ENCODE measurements around the gene PITX2.

The PITX2 gene

DNA sequence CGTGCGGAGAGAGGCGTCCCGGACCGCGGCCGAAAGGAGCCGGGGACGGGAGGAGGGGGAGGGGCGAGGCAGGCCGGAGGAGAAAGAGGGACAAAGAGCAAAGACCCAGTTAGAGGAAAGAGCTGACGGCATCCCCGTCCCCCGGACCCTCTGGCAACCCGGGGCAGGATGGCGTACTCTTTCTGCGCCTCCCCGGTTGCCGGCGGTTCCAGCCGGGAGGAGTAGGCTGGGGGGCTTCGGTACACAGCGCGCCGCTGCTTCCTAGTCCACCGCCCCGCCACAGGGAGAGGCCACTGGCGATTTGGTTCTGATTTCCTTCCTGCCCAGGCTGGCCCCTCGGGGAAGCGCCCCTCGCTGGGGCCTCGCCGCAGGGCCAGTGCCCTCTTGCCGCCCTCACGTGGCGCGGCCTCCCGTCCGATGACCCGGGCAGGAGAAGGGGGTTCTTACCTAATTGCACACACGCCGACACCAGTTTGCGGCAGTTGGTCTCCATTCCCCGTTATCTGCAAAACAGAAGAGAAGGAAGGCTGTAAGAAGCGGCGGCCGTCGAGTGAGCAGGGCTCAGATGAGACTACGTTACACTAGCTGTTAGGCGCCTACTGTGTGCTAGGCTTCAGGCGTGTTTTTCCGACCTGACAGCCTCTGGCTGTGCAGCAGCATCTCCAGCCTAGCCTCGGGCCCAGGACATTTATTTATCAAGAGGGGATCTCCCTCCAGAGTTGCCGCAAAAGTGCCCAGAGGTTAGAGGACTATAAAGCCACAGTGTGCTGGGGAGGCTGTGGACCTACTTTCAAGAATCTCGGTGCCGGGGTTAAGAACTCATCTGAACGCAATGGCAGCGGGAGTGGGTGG lies 9.9 kb upstream of the PITX2 start:
- no peak for DNase-seq (ENCODE audit: low read depth)
- no peak overlapping the region for H3K4me3 ChIP-seq (replicated peaks; ENCODE audit: low read depth, low read length)
- TF ChIP-seq, protein P1, sequence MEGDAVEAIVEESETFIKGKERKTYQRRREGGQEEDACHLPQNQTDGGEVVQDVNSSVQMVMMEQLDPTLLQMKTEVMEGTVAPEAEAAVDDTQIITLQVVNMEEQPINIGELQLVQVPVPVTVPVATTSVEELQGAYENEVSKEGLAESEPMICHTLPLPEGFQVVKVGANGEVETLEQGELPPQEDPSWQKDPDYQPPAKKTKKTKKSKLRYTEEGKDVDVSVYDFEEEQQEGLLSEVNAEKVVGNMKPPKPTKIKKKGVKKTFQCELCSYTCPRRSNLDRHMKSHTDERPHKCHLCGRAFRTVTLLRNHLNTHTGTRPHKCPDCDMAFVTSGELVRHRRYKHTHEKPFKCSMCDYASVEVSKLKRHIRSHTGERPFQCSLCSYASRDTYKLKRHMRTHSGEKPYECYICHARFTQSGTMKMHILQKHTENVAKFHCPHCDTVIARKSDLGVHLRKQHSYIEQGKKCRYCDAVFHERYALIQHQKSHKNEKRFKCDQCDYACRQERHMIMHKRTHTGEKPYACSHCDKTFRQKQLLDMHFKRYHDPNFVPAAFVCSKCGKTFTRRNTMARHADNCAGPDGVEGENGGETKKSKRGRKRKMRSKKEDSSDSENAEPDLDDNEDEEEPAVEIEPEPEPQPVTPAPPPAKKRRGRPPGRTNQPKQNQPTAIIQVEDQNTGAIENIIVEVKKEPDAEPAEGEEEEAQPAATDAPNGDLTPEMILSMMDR (IDR thresholded peaks at IDR 0.05; ENCODE audit: low read length, missing control alignments) = no peak

DNA sequence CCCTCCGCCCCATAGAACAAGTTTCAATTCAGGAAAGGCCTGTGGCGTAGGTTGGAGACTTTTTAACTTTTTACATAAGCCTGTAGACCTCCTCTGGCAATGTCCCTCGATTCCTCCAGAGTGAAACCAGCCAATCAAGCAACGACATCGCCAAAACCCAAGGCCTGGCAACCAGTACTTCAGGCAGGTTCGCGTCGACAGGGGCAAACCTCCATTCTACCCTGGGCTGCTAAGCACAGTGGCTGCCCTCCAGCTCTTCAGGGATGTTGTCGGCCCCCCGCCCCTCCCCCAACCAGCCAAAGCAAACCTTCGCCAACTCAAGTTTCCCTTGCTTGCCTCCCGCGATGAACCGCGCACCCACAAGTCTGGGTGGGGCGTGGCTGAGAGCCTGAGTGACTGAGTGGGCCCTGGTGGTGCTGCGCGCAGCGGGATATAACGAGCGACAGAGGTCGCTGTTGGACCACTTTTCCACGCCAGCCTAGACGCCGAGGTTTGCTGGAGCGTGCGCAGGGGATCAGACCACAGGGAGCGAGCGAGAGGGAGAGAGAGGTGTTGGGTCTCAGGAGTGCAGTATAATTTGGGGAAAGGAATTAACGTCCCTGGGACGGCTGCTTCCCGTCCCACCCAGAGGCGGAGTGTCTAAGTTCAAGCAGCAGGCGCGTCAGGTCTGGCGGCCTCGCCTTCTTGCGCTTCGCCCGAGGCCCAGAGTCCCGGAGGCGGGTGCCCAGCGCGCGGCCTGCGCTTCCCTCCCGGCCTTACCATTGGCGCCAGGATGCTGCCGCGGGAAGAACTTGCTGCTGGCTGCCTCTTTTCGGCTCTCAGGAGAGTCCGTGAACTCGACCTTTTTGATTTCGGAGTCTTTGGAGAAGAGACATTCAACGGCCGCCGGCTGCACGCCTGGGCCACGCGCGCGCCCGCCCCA lies 9.0 kb upstream of the PITX2 start:
- TF ChIP-seq, protein P1 (IDR thresholded peaks at IDR 0.05; ENCODE audit: low read length, missing control alignments) = peak; percentile 71
- peak; percentile 85 for DNase-seq (ENCODE audit: low read depth)
- peak overlapping the region; percentile 28 for H3K4me3 ChIP-seq (replicated peaks; ENCODE audit: low read depth, low read length)

DNA sequence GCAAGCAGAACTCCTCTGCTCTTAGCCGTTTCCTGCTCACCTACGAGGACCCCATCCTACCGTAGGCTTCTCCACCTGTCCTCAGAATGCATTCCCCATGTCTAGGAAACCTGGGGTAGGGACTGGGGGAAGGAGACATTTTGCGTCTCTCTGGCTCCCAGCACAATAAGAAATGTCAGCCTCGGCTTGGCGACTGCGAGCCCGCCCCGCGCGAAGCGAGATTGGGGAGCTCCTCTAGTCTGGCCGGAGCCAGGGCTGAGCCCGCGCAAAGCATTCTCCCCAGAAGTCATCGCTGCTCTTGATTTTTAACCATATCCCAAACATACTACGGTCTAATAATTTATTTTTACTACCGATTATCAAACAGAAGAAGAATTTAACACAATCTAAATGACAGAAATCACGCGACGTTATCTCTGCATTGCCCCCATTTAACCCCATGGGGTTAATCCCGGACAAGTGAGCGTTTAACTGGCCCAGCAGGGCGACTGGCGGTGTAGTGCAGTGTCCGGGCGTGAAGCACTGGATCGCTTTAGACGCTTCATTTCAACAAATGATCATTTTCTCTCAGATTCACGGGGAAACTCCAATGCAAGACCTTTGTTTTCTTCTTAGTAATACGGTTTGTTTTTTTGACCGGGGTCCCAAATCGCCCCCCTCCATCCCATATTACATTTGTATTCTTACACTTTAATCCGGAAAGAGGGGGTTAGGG lies 8.0 kb upstream of the PITX2 start:
- TF ChIP-seq, protein P1 (IDR thresholded peaks at IDR 0.05; ENCODE audit: low read length, missing control alignments) = no peak
- DNase-seq (ENCODE audit: low read depth) = no peak
- no peak overlapping the region for H3K4me3 ChIP-seq (replicated peaks; ENCODE audit: low read depth, low read length)

DNA sequence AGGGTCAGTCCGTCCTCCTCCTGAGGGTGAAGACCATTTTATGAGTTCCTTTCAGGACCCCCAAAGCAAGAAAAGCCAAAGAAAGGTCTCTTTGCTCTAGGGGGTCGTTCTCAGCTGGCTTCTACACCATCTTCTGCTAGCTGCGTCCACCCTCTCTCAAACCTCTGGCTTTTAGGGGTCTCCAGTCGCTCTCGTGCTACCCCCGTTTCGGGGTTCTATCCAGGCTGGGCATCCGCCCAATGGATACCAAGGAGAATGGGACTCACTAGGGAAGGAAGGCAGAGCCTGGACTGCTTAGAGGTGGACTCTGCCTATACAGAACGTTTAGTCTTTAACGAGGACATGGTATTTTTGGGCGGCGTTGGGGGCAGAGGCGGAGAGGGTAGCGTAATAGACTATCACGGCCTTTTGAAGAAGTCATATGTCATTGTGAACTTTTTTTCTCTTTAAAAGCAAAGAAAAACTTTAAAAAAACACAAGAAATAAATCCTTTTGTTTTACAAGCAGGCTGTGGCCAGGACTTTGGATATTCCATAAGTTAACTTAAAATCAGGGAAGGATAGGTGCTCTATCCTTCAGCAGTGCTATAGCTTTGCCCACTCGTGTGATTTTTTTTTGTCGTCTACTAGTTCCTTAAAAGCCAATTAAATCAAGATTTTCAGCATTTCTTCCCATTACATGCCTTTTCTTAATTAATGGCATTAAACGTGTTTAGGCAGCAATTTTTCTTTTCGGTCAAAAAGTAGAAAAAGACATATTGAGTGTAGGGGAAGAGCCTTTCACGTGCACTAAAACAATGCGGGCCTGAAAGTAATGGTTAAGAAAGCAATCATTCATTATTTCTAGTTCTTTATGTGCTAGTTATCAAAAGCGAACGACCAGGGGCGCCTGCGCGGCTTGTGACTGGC lies 7.2 kb upstream of the PITX2 start:
- DNase-seq (ENCODE audit: low read depth) = no peak
- H3K4me3 ChIP-seq (replicated peaks; ENCODE audit: low read depth, low read length) = no peak overlapping the region
- TF ChIP-seq, protein P1 (IDR thresholded peaks at IDR 0.05; ENCODE audit: low read length, missing control alignments) = no peak

DNA sequence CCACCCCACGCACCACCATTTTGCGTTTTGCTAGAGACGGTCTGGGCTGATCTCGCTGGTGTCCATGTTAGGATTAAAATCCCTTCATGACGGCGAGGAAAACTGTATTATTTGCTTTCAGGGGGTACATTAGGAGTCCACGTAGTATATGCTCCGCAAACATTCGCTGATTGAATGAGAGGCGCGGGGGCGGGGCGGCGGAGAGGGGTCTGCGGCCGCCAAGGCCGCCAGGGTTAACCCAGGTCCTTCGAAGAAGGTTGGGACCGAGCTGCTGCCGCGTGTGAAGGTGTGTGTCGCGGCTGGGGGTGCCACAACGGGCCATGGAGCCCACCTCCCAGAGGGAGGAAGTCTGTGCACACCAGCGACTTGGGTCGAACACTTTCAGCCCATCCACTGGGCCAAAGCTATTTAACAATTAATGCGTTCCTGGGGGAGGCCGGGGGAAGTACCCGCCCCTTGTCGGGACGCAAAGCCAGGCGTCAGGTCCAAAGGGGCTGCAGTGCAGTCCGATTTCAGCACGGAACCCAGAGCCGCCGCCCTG lies 6.4 kb upstream of the PITX2 start:
- DNase-seq (ENCODE audit: low read depth) = no peak
- TF ChIP-seq, protein P1 (IDR thresholded peaks at IDR 0.05; ENCODE audit: low read length, missing control alignments) = no peak
- no peak overlapping the region for H3K4me3 ChIP-seq (replicated peaks; ENCODE audit: low read depth, low read length)
